Smooth muscle cell (in vitro differentiated cells): ENCODE results near the gene KBTBD13. TPM values are rescaled to one million over a fixed set of nuclear protein-coding genes. Genes with fewer than 3 reads are reported as not detected.
A peak's percentile ranks its signal among the peaks of the same experiment; 100 is the strongest.

Source experiments
- DNase-seq: peaks from one replicate; lab custom pipeline; 2025; ENCODE audit not compliant: unreplicated experiment; lab: John Stamatoyannopoulos, UW
- H2AFZ ChIP-seq: fragments of 200-600 bp; sonication (generic); 2 replicates; pipeline ENCODE4 v1.6.0; 2016; ENCODE audit warnings: antibody characterized with exemption, low read depth, mild to moderate bottlenecking
- H3F3A ChIP-seq: fragments of 200-600 bp; sonication (generic); 2 replicates; pipeline ENCODE4 v1.6.0; 2017; ENCODE audit warnings: antibody characterized with exemption, low read depth
- H3K27ac ChIP-seq: fragments of 200-600 bp; sonication (generic); 2 replicates; pipeline ENCODE4 v1.5.1; 2016; ENCODE audit warnings: low read depth, mild to moderate bottlenecking
- H3K27me3 ChIP-seq: fragments of 200-600 bp; sonication (generic); 2 replicates; pipeline ENCODE4 v1.6.1; 2016; ENCODE audit warnings: low read depth, mild to moderate bottlenecking
- H3K36me3 ChIP-seq: fragments of 200-600 bp; sonication (generic); 2 replicates; pipeline ENCODE4 v1.5.1; 2016; ENCODE audit warnings: low read depth
- H3K4me1 ChIP-seq: fragments of 200-600 bp; sonication (generic); 2 replicates; pipeline ENCODE4 v1.5.1; 2016; ENCODE audit warnings: low read depth
- H3K4me2 ChIP-seq: fragments of 200-600 bp; sonication (generic); 2 replicates; pipeline ENCODE4 v1.6.0; 2016; ENCODE audit warnings: mild to moderate bottlenecking
- H3K4me3 ChIP-seq: fragments of 200-600 bp; sonication (generic); 2 replicates; pipeline ENCODE4 v1.5.1; 2016; ENCODE audit warnings: mild to moderate bottlenecking
- H3K79me2 ChIP-seq: fragments of 200-600 bp; sonication (generic); 2 replicates; pipeline ENCODE4 v1.6.0; 2016; ENCODE audit warnings: low read depth, mild to moderate bottlenecking
- H3K9ac ChIP-seq: fragments of 200-600 bp; sonication (generic); 2 replicates; pipeline ENCODE4 v1.6.0; 2016; ENCODE audit warnings: low read depth
- H3K9me3 ChIP-seq: fragments of 200-600 bp; sonication (generic); replicated peaks from 2 replicates; pipeline ENCODE4 v1.5.1; 2016; ENCODE audit warnings: low read depth
- H4K20me1 ChIP-seq: fragments of 200-600 bp; sonication (generic); 2 replicates; pipeline ENCODE4 v1.6.0; 2016; ENCODE audit warnings: low read depth
- CTCF ChIP-seq: fragments of 200-600 bp; sonication (generic); IDR thresholded peaks from 2 replicates; pipeline ENCODE4 v1.5.1; 2017; ENCODE audit warnings: borderline replicate concordance, mild to moderate bottlenecking, antibody characterized with exemption; ENCODE audit not compliant: insufficient read depth, poor library complexity, severe bottlenecking
- WGBS: methylation state at CpG from one replicate; pipeline ENCODE4 v1.1.7; 2016; ENCODE audit warnings: low lambda C conversion rate; 5-methylcytosine and 5-hydroxymethylcytosine counted together
- polyA plus RNA-seq: library from polyadenylated mRNA; unstranded; fragments of >200 nt; fragmentation: Nextera tagmentation; extraction: Ambion mirVana; gene quantifications from 2 replicates; pipeline ENCODE4 v1.2.1, GENCODE V29; 2016
- total RNA-seq: library from RNA; depleted of rRNA; stranded (reverse); fragments of >200 nt; gene quantifications from 2 replicates; pipeline ENCODE4 v1.2.3, GENCODE V29; 2014

The KBTBD13 gene
- total and polyA plus RNA-seq, 2 experiments from 2014 or later = 0.11 TPM; not detected in 1

DNA sequence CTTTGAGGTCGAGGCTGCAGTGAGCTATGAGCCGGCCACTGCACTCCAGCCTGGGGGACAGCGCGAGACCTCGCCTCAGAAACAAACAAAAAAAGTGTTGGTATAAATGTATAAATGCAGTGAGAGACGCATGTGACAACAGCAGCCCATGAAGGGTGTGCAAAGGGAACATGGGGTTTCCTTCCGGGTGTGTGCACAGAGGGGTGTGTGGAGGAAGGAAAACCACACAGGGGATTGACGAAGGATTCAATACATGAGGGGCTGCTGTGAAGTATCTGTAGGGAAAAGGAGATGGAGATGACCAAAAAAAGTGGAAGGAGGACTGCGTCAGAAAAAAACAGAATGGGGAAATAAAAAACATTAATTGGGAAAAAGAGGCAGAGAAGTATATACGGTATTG, 48.2 kb upstream of the KBTBD13 start:
- no peaks in the 10 kb centered on the region for H3F3A ChIP-seq
- no peak overlapping the region for H3K9ac ChIP-seq
- TF ChIP-seq CTCF = no peak
- H2AFZ ChIP-seq = peak overlapping the region; percentile 81
- H3K4me1 ChIP-seq = peaks cover 13% of the 10 kb centered on the region
- H3K4me2 ChIP-seq = peak overlapping the region; percentile 94
- peak overlapping the region; percentile 90 for H3K4me3 ChIP-seq
- DNase-seq = no peak
- H3K79me2 ChIP-seq = peaks cover 13% of the 10 kb centered on the region
- H3K27ac ChIP-seq = no peak overlapping the region
- no peaks in the 10 kb centered on the region for H3K36me3 ChIP-seq
- no peaks in the 10 kb centered on the region for H3K9me3 ChIP-seq
- H4K20me1 ChIP-seq = no peaks in the 10 kb centered on the region
- H3K27me3 ChIP-seq = no peaks in the 10 kb centered on the region
- WGBS = 73% methylated on average over 10 of the region's 10 CpGs

GRCh38 chr15:65028921-65029735, 47.4 kb upstream of the KBTBD13 start, which contains the start of gene MTFMT:
Gene MTFMT, minus strand, starts transcription at chr15:65029639. Its CDS starts 26 bp downstream, at chr15:65029613.
- no peaks in the 10 kb centered on the region for H4K20me1 ChIP-seq
- H3F3A ChIP-seq = no peaks in the 10 kb centered on the region
- H3K4me1 ChIP-seq = peaks cover 13% of the 10 kb centered on the region
- peak; percentile 70 for DNase-seq
- peaks cover 13% of the 10 kb centered on the region for H3K79me2 ChIP-seq
- H3K27ac ChIP-seq = no peak within 1 kb of the TSS
- H3K9ac ChIP-seq = peak within 1 kb of the TSS; percentile 65
- no peak for TF ChIP-seq CTCF
- WGBS = under 1% methylated on average over 49 of the region's 73 CpGs
- no peaks in the 10 kb centered on the region for H3K9me3 ChIP-seq
- peak within 1 kb of the TSS; percentile 90 for H3K4me3 ChIP-seq
- peak within 1 kb of the TSS; percentile 81 for H2AFZ ChIP-seq
- no peaks in the 10 kb centered on the region for H3K27me3 ChIP-seq
- H3K36me3 ChIP-seq = no peaks in the 10 kb centered on the region
- peak within 1 kb of the TSS; percentile 94 for H3K4me2 ChIP-seq

DNA sequence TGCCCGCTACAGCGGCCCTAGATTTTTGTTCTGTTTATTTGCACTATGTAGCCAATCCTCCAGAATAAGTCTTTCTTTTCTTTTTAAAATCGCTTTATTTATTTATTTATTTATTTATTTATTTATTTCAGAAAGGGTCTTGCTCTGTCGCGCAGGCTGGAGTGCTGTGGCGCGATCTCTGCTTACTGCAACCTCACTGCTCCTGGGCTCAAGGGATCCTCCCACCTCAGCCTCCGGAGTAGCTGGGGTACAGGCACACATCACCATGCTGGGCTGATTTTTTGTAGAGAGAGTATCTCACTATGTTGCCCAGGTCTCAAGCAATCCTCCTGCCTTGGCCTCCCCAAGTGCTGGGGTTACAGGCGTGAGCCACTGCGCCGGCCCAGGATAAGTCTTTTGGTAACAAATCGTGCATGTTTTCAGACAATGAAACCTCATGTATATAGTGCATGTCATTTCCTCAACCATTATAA, 46.8 kb upstream of the KBTBD13 start:
- H3K79me2 ChIP-seq = peaks cover 13% of the 10 kb centered on the region
- no peaks in the 10 kb centered on the region for H3K27me3 ChIP-seq
- TF ChIP-seq CTCF = no peak
- H3F3A ChIP-seq = no peaks in the 10 kb centered on the region
- H2AFZ ChIP-seq = no peak overlapping the region
- no peak overlapping the region for H3K9ac ChIP-seq
- H4K20me1 ChIP-seq = no peaks in the 10 kb centered on the region
- 65% methylated on average over 12 of the region's 12 CpGs for WGBS
- H3K9me3 ChIP-seq = no peaks in the 10 kb centered on the region
- no peak overlapping the region for H3K27ac ChIP-seq
- H3K4me1 ChIP-seq = peaks cover 13% of the 10 kb centered on the region
- no peaks in the 10 kb centered on the region for H3K36me3 ChIP-seq
- peak overlapping the region; percentile 94 for H3K4me2 ChIP-seq
- H3K4me3 ChIP-seq = peak overlapping the region; percentile 90
- no peak for DNase-seq
